Epithelial cell of esophagus (primary cell): ENCODE measurements around the gene PTP4A2.

Experiments used
- DNase-seq: peaks from one replicate; pipeline ENCODE4 v3.0.0; 2010; ENCODE audit warnings: low read depth
- H3K4me3 ChIP-seq: 2 replicates; pipeline ENCODE4 v1.5.1; 2011; ENCODE audit warnings: mild to moderate bottlenecking, low read length, control low read depth
- TF ChIP-seq, protein P1 (sequence below): IDR thresholded peaks from 2 replicates; pipeline ENCODE4 v1.5.1; 2011; ENCODE audit warnings: low read depth, mild to moderate bottlenecking, low read length, control low read depth, inconsistent platforms; ENCODE audit not compliant: insufficient read depth; ENCODE audit errors: missing control alignments

PTP4A2 gene

DNA sequence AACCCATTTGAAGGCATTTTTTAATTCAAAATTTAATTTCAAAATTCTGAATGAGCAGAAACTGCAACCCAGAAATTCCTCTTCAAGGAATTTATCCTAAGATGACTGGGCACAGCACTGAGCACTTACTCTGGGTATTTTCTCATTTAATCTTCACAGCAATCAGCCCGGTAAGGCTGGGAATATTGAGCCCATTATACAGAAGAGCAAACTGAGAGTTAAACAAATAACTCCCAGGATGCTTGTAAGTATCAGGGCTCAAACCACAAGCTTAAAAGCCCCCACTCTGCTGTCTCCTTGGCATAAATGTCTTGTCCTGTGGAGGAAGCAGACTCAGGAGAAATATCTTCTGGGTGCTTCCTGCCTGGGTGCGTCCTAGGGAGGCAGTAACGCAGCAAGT lies 69.3 kb downstream of the PTP4A2 start:
- DNase-seq, result no peak
- no peak overlapping the region for H3K4me3 ChIP-seq
- TF ChIP-seq, protein P1, sequence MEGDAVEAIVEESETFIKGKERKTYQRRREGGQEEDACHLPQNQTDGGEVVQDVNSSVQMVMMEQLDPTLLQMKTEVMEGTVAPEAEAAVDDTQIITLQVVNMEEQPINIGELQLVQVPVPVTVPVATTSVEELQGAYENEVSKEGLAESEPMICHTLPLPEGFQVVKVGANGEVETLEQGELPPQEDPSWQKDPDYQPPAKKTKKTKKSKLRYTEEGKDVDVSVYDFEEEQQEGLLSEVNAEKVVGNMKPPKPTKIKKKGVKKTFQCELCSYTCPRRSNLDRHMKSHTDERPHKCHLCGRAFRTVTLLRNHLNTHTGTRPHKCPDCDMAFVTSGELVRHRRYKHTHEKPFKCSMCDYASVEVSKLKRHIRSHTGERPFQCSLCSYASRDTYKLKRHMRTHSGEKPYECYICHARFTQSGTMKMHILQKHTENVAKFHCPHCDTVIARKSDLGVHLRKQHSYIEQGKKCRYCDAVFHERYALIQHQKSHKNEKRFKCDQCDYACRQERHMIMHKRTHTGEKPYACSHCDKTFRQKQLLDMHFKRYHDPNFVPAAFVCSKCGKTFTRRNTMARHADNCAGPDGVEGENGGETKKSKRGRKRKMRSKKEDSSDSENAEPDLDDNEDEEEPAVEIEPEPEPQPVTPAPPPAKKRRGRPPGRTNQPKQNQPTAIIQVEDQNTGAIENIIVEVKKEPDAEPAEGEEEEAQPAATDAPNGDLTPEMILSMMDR, result no peak

DNA sequence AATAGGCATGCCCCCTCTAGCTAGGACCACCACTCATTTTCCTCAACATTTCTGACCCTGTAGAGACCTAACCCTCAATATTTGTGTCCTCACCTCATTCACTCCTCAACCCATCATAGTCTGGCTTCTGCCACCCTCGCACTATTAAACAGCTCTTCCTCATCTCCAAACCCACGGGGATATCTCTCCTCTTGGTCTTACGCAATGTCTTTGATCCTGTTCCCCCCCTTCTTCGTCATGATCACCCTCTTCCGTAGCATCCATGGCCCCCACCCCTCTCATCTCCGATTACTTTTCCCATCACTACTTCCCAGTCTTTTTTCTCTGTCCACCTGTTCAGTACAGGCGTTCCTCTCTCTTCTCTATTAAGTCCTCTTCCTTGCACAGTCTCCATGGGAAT lies 70.6 kb downstream of the PTP4A2 start:
- TF ChIP-seq, protein P1, result no peak
- no peak overlapping the region for H3K4me3 ChIP-seq
- DNase-seq, result no peak

DNA sequence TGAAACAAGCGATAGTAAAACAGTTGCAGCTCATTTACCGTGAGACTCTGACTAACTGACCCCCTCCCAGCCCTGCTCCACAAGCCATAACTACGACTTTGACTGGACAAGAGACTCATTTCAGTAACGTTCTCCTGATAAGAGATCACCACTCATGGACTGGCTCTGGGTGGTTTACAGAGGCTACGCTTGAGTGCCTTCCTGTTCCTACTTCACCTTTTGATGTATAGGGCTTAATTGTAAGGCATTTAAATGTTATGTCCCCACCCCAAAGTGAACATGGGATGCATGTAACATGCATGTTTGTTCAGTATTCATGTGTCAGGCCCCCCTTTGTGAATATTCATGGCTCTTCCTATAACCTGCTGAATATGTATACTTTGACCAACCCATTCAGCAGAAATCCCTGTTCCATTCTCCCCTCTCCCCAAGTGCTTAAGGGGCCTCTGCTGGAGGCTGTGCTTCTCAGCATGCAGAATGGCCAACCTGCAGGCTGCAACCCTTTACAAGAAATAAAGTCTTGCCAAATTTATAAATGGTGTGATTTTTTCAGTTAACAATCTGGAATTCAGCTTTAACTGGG lies 71.6 kb downstream of the PTP4A2 start:
- TF ChIP-seq, protein P1, result no peak
- no peak for DNase-seq
- H3K4me3 ChIP-seq, result no peak overlapping the region

DNA sequence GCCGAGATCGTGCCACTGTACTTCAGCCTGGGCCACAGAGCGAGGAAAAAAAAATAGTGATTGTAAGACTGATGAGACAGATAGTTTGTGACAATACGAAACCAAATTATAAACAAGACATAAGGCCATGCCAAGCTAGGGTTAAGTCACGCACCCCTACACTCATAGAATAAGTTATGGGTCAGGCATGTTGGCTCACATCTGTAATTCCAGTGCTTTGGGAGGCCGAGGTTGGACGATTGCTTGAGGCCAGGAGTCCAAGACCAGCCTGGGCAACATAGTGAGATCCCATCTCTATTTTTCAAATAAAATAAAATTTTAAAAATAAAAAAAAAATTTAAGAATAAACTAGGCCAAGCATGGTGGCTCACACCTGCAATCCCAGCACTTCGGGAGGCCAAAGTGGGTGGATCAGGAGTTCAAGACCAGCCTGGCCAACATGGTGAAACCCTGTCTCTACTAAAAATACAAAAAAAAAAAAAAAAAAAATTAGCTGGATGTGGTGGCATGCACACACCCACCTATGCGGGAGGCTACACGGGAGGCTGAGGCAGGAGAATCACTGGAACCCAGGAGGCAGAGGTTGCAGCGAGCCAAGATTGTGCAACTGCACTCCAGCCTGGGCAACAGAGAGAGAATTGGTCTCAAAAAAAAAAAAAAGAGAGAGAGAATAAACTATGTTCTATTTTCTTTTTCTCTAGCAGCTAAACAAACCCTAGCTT lies 72.3 kb downstream of the PTP4A2 start:
- H3K4me3 ChIP-seq, result no peak overlapping the region
- TF ChIP-seq, protein P1, result no peak
- DNase-seq, result no peak

DNA sequence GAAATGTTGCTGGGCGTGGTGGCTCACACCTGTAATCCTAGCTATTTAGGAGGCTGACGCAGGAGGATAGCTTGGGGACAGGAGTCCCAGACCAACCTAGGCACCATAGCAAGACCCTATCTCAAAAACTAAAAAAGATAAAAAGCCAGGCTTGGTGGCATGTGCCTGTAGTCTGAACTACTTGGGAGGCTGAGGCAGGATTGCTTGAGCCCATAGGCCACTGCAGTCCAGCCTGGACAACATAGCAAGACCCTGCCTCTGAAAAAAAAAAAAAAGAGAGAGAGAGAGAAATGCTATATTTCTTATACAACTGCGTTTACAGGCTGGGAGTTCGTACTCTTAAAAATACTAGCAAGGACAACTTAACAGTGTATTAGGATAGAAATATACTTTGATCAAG lies 76.1 kb downstream of the PTP4A2 start:
- DNase-seq, result no peak
- no peak overlapping the region for H3K4me3 ChIP-seq
- TF ChIP-seq, protein P1, result no peak

DNA sequence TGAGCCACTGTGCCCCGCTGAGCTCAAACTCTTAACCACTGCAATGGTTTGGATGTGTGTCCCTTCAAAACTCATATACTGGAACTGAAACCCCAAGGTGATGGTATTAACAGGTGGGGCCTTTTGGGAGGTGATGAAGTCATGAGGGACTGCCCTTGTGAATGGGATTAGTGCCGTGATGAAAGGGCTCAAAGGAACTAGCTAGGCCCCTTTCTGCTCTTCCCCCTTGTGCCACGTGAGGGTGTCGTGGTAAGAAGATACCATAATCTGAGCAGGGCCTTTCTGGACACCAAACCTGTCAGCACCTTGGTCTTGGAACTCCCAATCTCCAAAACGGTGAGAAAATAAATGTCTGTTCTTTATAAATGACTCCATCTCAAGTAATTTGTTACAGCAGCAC lies 76.8 kb downstream of the PTP4A2 start:
- no peak for DNase-seq
- H3K4me3 ChIP-seq, result no peak overlapping the region
- TF ChIP-seq, protein P1, result no peak

DNA sequence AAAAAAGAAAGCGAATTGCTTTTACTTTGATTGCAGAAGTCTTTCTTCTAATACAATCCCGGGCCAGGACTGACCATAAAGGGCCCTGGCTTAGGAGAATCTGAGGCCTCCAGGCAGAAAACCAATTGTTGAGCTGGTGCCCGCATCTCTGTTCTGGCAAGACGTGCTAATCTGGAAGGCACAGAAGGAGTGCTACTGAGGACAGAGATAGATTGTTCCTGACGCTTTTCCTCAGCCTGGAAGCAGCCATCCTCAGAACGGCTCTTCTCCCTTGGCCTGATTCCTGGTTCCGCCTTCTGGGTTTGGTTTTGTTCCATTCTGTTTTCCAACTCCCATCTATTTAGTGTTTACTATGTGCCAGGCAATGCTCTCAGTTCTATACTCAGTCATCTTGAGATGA lies 77.6 kb downstream of the PTP4A2 start:
- no peak for DNase-seq
- TF ChIP-seq, protein P1, result no peak
- no peak overlapping the region for H3K4me3 ChIP-seq
